EL (cell line): ENCODE results near the gene GRPEL1.
A peak's percentile ranks its signal among the peaks of the same experiment; 100 is the strongest.
"Not testable (repeated sequence)": the region's sequence is repeated elsewhere in the genome, so short reads cannot be mapped to it uniquely, and the experiment has no call there.

Source experiments
- DNase-seq: peaks from one replicate; pipeline ENCODE4 v3.0.0-alpha.2; 2016

GRPEL1 gene

DNA sequence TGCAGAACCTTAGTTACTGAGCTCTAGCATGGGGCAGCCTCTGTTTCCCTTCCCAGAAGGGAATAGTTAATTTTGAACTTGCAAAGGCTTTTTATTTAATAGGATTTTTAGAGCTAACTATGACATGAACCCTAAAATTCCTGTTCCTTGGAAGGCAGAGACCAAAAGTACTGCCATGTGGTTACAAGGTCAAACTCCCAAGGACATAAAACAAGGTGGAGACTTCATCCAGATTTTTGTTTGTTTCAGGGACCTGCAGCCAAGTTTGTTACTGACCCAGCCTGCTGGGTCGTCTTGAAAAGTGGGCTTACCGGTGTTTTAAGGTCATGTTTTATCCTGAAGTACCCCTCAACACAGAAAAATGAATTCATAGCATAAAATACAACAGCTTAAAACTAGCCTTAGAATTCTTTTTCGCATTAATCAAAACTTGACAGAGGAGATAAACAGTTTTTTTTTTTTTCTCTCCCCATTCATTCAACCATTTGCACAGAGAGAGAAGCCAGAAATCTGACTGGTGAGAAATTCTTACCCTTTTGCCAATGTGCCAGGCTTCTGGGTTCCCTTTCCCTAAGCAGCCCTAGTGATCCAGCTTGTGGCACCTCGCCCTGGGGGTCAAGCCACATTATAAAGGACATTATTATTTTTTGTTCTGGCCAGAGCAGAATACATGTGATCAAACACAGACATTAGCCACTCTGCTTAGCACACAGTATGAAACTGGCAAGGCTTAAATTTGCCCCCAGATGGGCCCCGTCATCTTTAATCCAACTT, 21.5 kb upstream of the GRPEL1 start:
- no peak for DNase-seq

DNA sequence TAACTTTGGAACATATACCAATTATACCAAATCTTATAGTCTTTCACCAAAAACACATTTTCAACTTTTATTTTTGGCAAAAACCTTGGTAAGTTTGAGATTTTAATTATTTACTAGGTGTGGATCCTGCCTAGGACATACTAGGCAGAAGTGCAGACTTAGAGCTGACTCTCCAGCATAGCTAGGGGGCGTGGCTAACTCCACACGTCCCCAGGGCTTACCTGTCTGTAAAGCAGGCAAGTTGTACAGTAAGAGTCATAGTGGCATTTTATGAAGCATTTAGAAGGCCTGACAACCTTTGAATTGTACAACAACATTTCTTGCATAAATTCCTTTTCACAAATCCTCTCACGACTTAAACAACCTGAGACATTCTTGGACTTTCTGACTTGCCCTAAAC, 19.2 kb upstream of the GRPEL1 start:
- DNase-seq = no peak

- DNase-seq = no peak
These were observed 18.5 kb upstream of the GRPEL1 start for GRCh38 chr4:7086384-7086783.

DNA sequence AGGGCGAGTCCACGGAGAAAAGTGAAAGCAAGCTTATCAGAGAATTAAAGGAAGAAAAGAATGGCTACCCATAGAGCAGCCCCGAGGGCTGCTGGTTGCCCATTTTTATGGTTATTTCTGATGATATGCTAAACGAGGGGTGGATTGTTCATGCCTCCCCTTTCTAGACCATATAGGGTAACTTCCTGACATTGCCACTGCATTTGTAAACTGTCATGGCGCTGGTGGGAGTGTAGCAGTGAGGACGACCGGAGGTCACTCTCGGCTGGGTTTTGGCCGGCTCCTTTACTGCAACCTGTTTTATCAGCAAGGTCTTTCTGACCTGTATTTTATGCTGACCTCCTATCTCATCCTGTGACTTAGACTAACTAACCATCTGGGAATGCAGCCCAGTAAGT, 16.7 kb upstream of the GRPEL1 start:
- not testable (repeated sequence) for DNase-seq

- no peak for DNase-seq
These were observed 16.0 kb upstream of the GRPEL1 start for GRCh38 chr4:7083597-7084563.

DNA sequence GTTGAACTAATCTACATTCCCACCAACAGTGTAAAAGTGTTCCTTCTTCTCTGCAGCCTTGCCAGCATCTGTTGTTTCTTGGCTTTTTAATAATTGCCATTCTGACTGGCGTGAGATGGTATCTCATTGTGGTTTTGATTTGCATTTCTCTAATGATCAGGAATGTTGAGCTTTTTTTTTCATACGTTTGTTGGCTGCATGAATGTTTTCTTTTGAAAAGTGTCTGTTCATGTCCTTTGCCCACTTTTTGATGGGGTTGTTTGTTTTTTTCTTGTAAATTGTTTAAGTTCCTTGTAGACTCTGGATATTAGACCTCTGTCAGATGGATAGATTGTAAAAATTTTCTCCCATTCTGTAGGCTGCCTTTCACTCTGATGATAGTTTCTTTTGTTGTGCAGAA, 12.0 kb upstream of the GRPEL1 start:
- DNase-seq = not testable (repeated sequence)

DNA sequence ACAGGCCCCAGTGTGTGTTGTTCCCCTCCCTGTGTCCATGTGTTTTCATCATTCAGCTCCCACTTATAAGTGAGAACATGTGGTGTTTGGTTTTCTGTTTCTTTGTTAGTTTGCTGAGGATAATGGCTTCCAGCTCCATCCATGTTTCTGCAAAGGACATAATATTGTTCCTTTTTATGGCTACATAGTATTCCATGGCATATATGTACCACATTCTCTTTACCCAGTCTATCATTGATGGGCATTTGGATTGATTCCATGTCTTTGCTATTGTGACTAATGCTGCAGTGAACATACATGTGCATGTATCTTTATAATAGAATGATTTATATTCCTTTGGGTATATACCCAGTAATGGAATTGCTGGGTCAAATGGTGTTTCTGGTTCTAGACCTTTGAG, 11.6 kb upstream of the GRPEL1 start:
- DNase-seq = not testable (repeated sequence)

DNA sequence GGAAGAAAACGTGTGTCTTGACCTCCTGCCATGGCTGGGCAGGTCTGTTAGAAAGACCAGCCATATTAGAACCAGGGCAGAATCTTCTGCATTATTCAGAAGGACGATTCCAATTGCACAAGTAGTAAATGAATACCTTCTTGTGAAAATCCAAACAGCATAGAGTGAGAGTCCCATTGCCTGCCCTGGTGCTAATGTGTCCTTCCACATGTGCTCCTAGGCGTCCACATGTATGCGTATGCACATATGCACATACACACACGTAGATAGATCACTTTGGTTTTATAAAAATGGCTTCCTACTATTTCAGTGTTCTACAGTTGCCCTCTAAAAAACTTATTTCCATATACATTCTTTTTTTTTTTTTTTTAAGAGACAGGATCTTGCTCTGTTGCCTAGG, 10.2 kb upstream of the GRPEL1 start:
- DNase-seq = no peak

DNA sequence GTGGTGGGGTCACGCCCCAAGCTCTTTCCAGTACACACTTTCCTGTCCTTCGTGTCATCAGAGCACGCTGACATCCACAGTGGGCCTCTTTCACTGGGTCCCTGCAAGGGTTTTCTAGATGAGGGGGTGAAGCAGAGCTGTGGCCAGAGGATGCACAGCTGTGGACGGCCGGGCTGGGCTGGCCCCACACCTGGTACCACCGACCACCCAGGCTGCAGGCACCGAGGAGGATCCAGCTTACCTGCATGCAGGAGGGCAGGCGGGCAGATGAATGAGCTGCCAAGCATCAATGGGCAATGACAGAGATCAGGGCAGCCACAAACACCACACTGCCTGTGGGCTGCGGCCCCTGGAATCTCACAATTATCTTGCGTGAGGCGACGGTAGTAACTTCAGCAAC, 9.5 kb upstream of the GRPEL1 start:
- DNase-seq = no peak

DNA sequence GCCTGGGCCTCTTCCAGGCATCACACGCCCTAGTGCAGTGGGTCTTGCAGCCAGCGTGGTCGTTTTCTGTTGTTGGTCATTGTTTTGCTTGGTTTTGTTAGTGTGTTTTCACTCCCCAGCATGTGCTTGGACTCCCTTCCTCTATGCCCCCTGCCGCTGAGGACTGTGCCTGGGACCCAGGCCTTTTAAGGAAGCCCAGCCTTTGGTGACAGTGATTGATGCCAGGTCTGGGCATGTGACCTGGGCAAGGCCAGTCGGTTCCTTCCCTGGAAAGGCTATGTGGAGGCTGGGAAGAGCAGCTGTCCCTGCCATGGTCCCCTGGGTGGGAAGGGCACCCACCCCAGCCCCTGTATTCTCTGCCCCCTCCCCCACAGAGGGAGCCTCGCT, 8.8 kb upstream of the GRPEL1 start:
- no peak for DNase-seq

DNA sequence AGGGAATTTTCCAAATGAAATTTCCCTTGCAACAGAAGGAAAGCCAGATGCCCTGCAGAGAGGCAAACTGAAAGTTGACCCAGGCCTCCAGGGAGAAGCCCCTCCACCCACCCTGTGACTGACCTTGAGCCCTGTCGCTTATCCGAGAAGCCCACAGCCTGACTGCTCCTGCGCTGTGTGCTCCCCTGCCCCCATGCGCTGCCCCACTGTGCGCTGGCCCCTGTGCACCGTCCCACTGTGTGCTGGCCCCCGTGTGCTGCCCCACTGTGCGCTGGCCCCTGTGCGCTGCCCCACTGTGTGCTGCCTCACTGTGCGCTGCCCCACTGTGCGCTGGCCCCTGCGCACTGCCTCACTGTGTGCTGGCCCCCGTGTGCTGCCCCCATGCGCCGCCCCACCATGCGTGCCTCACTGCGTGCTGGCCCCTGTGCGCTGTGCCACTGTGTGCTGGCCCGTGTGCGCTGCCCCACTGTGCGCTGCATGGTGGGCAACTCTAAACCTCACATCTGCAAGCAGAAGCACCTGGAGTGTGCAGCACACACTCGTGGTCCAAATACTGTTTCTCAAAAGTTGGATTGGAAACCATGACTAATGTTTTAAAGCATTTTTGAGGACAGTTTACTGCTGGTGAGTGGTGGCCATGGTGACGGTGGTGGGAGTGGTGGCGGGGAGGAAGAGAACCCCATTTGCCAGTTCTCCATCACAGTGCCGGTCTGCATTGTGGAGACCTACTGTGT, 8.3 kb upstream of the GRPEL1 start:
- no peak for DNase-seq

DNA sequence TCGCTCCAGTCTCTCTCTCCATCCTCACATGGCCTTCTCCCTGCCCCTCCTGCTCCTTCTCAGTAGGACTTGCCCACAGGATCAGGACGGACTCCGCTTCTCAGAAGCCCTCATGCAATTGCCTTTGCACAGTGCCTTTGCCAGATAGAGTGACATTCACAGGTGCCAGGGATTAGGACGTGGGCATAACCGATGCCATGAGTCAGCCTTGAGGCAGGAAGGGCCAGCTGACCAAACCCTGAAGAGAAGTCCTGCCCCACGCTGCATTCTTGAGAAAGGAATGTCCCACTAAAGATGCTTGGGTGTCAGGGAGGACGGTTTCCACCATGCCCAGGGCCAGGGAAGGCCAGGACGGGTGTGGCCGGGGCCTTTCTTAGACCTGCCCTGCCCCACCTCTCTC, 6.6 kb upstream of the GRPEL1 start:
- DNase-seq = peak; percentile 51

- DNase-seq = peak; percentile 62
These were observed 5.9 kb upstream of the GRPEL1 start for GRCh38 chr4:7073526-7074390.

DNA sequence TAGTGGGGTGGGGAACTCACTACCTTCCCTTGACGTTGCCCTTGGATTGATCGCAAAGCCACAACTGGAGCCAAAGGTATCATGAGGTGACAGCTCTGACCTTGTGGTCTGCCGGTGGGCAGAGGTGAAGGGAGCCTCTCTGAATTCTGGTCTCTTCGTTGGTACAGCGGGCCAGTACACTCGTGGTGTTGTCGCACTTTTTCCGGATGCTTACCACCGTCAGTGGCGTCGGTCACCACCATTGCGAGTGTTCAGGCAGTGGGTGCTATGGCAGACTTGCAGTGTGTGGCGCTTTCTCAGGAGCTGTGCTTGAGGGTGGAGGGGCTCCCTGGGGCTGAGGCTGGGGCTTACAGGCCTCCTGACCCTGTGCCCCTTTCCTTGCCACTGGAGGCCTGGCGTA, 5.2 kb upstream of the GRPEL1 start:
- DNase-seq = no peak

DNA sequence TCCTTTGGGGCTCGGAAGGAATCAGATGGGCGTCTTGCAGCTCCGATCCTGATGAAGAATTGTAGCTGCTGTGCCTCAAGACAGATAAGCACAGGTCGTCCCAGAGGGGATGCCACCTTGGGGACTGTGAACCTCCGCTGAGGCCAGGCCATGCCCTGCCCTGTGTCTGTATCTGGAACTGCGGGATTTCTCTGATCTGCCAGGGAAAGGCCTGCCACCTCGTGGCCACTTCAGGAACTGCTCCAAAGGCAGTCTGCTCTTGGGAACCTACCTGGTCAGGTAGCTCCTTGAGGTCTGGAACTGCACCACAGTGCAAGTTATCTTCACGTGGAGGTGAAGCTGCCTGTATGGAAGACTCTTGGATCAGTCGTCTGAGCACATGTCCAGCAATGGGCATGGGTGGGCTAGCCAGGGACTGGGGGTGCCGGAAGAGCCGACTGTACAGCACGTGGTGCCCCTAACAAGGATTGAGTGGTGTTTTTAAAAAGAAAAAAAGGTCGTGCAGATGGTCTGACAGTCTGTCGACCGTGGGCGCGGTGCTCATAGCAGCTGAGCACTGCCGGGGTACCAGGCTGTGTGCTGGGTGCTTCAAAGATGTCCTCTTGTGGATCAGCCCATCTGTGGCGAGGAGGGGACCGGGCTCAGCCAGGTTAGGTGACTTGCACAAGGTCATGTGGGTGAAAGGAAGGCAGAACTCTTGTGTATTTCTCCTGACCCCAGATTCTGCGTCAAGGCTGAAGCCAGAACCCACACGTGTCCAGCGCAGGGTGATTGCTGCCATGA, 3.1 kb upstream of the GRPEL1 start:
- peak; percentile 62 for DNase-seq

DNA sequence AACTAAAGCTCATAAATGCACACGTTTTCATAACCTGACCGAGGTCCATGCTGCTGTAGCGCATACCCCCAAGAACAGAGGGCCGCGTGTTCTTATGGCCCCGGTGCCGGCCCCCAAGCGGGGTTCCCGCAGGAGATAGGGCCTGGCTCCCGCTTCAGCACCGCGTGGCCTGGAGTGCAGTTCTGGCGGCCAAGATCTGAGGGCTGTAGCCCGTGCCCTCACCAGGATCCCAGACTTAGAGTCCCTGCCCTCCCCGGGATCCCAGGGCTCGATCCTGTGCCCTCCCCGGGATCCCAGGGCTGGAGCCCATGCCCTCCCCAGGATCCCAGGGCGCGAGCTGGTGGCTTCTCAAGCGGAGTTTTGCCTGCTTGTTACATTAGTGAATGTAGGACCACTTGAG, 1.0 kb upstream of the GRPEL1 start:
- DNase-seq = peak; percentile 28

GRCh38 chr4:7068279-7068842, 497 bp upstream of the GRPEL1 start:
- no peak for DNase-seq

- no peak for DNase-seq
These were observed 775 bp downstream of the GRPEL1 start for GRCh38 chr4:7067126-7067451.

DNA sequence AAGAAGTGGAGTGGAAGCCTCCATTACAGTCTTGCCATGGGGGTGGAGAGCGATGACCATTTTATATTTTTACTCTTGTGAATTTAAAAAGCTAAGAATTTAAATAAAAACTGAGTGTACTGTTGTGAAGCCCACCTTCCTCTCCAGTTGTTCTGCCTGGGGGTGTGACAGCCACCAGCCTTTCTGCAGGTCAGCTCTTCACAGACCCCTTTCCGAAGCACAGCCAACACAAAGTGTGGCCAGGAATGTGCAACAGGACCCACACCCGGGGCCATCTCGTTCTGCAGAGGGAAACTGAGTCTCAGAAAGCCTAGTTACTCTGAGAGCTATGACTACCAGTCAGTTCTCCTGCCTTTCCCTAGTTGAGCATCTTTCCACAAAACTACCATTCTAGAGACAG, 1.4 kb downstream of the GRPEL1 start:
- no peak for DNase-seq

- DNase-seq = no peak
These were observed 1.9 kb downstream of the GRPEL1 start for GRCh38 chr4:7066006-7066405.

- DNase-seq = no peak
These were observed 4.5 kb downstream of the GRPEL1 start for GRCh38 chr4:7063362-7063761.
